Measurements from ENCODE around the gene MAFF.

The MAFF gene

DNA sequence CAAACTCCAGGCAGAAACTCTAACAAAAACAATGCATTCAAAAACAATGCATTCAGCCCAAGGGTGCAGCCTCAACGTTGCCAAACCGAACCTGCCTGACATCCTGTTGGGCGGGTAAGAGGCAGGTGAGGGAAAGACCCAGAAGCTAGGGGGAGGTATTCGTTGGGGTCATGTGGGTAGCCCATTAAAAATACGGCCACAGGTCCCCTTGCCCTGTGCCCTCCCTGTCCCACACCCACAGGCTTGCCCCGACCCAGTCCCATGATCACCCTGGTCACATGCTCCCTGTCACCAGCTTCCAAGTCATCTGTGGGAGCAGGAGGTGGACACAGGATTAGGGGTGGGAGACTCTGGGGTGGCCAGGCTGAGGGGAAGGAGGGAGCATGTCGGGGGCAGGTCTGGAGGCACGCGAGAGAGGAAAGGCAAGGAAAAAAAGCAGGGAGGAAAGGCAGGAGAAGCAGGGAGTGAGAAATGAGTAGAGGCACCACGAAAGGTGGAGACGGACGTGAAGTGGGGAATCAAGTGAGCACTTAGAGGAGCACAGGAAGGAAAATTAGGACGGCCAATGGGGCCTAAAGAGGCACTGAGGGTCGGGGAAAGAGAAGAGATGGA is 20.8 kb upstream of the MAFF start:
- Histone ChIP-seq H3K27ac (peak overlapping the region; percentile 91), H3K9ac (peak overlapping the region; percentile 96), H3K79me2 (ENCODE audit: insufficient read depth, low read depth) (no peaks in the 10 kb centered on the region), H2AFZ (ENCODE audit: low read depth) (peak overlapping the region; percentile 47), H3K4me3 (IDR thresholded peaks at IDR 0.05; ENCODE audit: insufficient read depth, low read depth, low read length) (no peak overlapping the region), H4K20me1 (ENCODE audit: insufficient read depth) (no peaks in the 10 kb centered on the region), H3K4me1 (ENCODE audit: low read depth, poor library complexity, severe bottlenecking) (peaks cover 62% of the 10 kb centered on the region), H3K36me3 (ENCODE audit: insufficient read depth) (no peaks in the 10 kb centered on the region), H3K27me3 (ENCODE audit: insufficient read depth, low read depth) (no peaks in the 10 kb centered on the region), H3K4me2 (peak overlapping the region; percentile 97)
- TF ChIP-seq CTCF (conservative IDR thresholded peaks at IDR 0.05; ENCODE audit: low read depth, low read length), result no peak

- H2AFZ ChIP-seq (ENCODE audit: low read depth), result peak within 1 kb of the TSS; percentile 47
Measured at GRCh38 chr22:38181453-38182200, 20.2 kb upstream of the MAFF start, which contains the start of gene PLA2G6. Gene PLA2G6, minus strand, starts transcription at chr22:38181830. Its CDS starts 12,404 bp downstream, at chr22:38169426.

DNA sequence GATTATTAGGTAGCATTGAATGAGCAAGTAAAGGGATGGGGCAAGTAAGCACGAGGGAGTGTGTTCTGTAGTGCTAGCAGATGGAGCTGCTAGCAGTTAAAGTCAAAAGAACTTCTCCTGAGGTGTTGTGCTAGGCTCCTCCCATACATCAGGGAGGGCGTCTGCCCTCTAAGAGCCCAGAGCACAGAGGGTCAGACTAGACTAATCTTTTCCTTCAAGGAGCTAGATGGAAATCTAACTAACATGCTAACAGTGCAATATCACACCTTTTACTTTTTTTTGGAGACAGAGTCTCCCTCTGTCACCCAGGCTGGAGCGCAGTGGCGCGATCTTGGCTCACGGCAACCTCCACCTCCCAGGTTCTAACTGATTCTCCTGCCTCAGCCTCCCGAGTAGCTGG is 17.0 kb upstream of the MAFF start:
- no peaks in the 10 kb centered on the region for H3K27me3 ChIP-seq (ENCODE audit: insufficient read depth, low read depth)
- H3K4me1 ChIP-seq (ENCODE audit: low read depth, poor library complexity, severe bottlenecking), result peaks cover 24% of the 10 kb centered on the region
- H3K27ac ChIP-seq, result no peak overlapping the region

More at GRCh38 chr22:38181453-38182200, 20.2 kb upstream of the MAFF start, which contains the start of gene PLA2G6:
- peaks cover 55% of the 10 kb centered on the region for H3K4me1 ChIP-seq (ENCODE audit: low read depth, poor library complexity, severe bottlenecking)
- H3K4me2 ChIP-seq, result peak within 1 kb of the TSS; percentile 97
- H3K79me2 ChIP-seq (ENCODE audit: insufficient read depth, low read depth), result no peaks in the 10 kb centered on the region
- peak within 1 kb of the TSS; percentile 91 for H3K27ac ChIP-seq
- no peak for TF ChIP-seq CTCF (conservative IDR thresholded peaks at IDR 0.05; ENCODE audit: low read depth, low read length)
- H3K27me3 ChIP-seq (ENCODE audit: insufficient read depth, low read depth), result no peaks in the 10 kb centered on the region
- peak within 1 kb of the TSS; percentile 96 for H3K9ac ChIP-seq
- H4K20me1 ChIP-seq (ENCODE audit: insufficient read depth), result no peaks in the 10 kb centered on the region
- H3K36me3 ChIP-seq (ENCODE audit: insufficient read depth), result no peaks in the 10 kb centered on the region
- no peak within 1 kb of the TSS for H3K4me3 ChIP-seq (IDR thresholded peaks at IDR 0.05; ENCODE audit: insufficient read depth, low read depth, low read length)

DNA sequence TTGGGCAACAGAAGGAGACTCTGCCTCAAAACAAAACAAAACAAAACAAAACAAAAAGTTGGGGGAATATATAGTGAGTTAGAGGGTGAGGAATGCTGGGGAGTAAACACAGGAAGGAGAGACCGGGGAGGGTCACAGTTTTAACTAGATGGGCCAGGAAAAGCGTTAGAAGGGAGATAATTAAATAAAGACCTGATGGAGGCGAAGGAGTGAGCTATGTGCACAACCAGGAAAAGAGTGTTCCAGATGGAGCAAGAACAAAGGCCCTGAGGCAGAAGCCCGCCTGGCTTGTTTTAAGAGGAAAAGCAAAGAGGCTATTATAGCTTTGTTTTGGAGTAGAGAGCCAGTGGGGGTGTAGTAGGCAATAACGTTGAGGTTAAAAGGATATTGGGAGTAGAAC is 15.4 kb upstream of the MAFF start:
- Histone ChIP-seq H4K20me1 (ENCODE audit: insufficient read depth) (no peaks in the 10 kb centered on the region), H3K27ac (no peak overlapping the region), H3K9ac (no peak overlapping the region), H3K27me3 (ENCODE audit: insufficient read depth, low read depth) (no peaks in the 10 kb centered on the region), H3K36me3 (ENCODE audit: insufficient read depth) (no peaks in the 10 kb centered on the region), H3K4me3 (IDR thresholded peaks at IDR 0.05; ENCODE audit: insufficient read depth, low read depth, low read length) (no peak overlapping the region), H3K79me2 (ENCODE audit: insufficient read depth, low read depth) (no peaks in the 10 kb centered on the region), H3K4me1 (ENCODE audit: low read depth, poor library complexity, severe bottlenecking) (peaks cover 9% of the 10 kb centered on the region), H2AFZ (ENCODE audit: low read depth) (no peak overlapping the region), H3K4me2 (no peak overlapping the region)
- TF ChIP-seq CTCF (conservative IDR thresholded peaks at IDR 0.05; ENCODE audit: low read depth, low read length), result no peak

More for the DNA sequence above, 17.0 kb upstream of the MAFF start:
- TF ChIP-seq CTCF (conservative IDR thresholded peaks at IDR 0.05; ENCODE audit: low read depth, low read length), result no peak
- Histone ChIP-seq H3K79me2 (ENCODE audit: insufficient read depth, low read depth) (no peaks in the 10 kb centered on the region), H2AFZ (ENCODE audit: low read depth) (no peak overlapping the region), H3K4me2 (no peak overlapping the region), H3K4me3 (IDR thresholded peaks at IDR 0.05; ENCODE audit: insufficient read depth, low read depth, low read length) (no peak overlapping the region), H3K36me3 (ENCODE audit: insufficient read depth) (no peaks in the 10 kb centered on the region), H4K20me1 (ENCODE audit: insufficient read depth) (no peaks in the 10 kb centered on the region), H3K9ac (no peak overlapping the region)

All from KMS-11 (cell line).